Activated CD8-positive, alpha-beta T cell treated with anti-CD3 and anti-CD28 coated beads, Interleukin-2, amount 10 ng/mL, durations not matched to agents 7 days and 5 days (primary cell): ENCODE results near the gene BTN3A1. TPM values are rescaled to one million over a fixed set of nuclear protein-coding genes. Genes with fewer than 3 reads are reported as not detected.
"Not testable (repeated sequence)": the region's sequence is repeated elsewhere in the genome, so short reads cannot be mapped to it uniquely, and the experiment has no call there.

ENCODE experiments used
- ATAC-seq: fragments of 150-1000 bp; cut with Tn5 transposase; one replicate; pipeline ENCODE4 v1.10.0; 2021; ENCODE audit warnings: moderate library complexity
- CTCF ChIA-PET: fragments of 350-600 bp; sonication (Branson Sonifier 250); formaldehyde crosslinking; loops from one replicate; lab custom pipeline; 2021; ENCODE audit warnings: antibody characterized with exemption; lab: Charles Lee
- POLR2A ChIA-PET: fragments of 350-600 bp; sonication (Branson Sonifier 250); formaldehyde crosslinking; loops from one replicate; lab custom pipeline; 2021; ENCODE audit warnings: antibody characterized with exemption; lab: Charles Lee
- DNase-seq: peaks from one replicate; pipeline ENCODE4 v3.0.0-alpha.2; 2020
- H3K27ac Mint-ChIP-seq: one replicate; pipeline ENCODE4 v1.8.0; 2021; ENCODE audit warnings: mild to moderate bottlenecking, mixed read lengths
- H3K27me3 Mint-ChIP-seq: one replicate; pipeline ENCODE4 v1.8.0; 2021; ENCODE audit warnings: low read depth, mixed read lengths
- H3K36me3 Mint-ChIP-seq: one replicate; pipeline ENCODE4 v1.8.0; 2021; ENCODE audit warnings: low read depth, mixed read lengths
- H3K4me1 Mint-ChIP-seq: one replicate; pipeline ENCODE4 v1.8.0; 2021; ENCODE audit warnings: low read depth, mixed read lengths
- H3K4me3 Mint-ChIP-seq: one replicate; pipeline ENCODE4 v1.8.0; 2021; ENCODE audit warnings: mild to moderate bottlenecking, mixed read lengths
- H3K9me3 Mint-ChIP-seq: one replicate; pipeline ENCODE4 v1.8.0; 2022; ENCODE audit warnings: mixed read lengths; ENCODE audit not compliant: insufficient read depth
- total RNA-seq, 2 experiments: library from RNA; stranded (reverse); gene quantifications; one replicate each; pipeline ENCODE4 v1.2.3, GENCODE V29; 2021

BTN3A1 gene
- total RNA-seq = 10 to 100 TPM; 45.6 to 47.9 TPM

DNA sequence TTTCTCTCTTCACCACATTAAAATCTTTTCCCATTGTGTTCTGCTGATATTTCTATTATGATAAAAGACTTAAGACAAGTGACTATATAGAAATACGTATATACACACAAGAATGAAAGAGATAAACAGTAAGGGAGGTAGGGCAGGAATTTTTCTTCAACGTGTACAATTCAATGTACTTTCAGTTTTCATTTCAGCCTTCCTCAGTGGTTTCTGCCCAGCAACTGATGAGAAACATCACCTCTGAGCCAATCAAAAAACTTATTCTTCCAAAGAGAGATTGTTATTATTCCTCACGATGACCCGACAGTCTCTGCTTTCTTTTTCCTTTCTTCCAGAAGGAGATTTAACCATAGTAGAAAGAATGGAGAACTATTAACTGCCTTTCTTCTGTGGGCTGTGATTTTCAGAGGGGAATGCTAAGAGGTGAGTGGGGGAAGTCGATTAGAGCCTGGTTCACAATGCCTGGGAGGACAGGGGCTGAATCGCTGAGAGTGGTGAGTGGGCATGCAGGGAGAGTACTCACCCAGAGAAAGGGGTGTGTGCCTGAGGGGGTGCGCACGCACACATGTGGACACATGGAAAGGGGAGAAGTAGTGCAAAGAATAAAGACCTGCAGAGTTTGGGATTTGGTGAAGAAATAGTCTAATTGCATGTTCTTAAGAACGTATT, at the start of gene BTN3A1:
BTN3A1 (plus strand) TSS at position 289 of the 672 bp plus-strand sequence. CDS start 3,289 bp downstream, outside the sequence.
- Mint-ChIP-seq H3K27me3 (no peaks in the 10 kb centered on the region), H3K4me3 (peak within 1 kb of the TSS; percentile 98), H3K36me3 (peaks cover 37% of the 10 kb centered on the region), H3K27ac (peak within 1 kb of the TSS; percentile 97), H3K4me1 (peaks cover 50% of the 10 kb centered on the region), H3K9me3 (no peaks in the 10 kb centered on the region)
- peak; percentile 93 for ATAC-seq
- DNase-seq = peak; percentile 77
- ChIA-PET CTCF (interaction anchor here (0.9 kb wide), 1 partner anchor 65 kb away, joined by 3 read pairs; no protein-coding TSS in a partner anchor), POLR2A (no interaction called here)

DNA sequence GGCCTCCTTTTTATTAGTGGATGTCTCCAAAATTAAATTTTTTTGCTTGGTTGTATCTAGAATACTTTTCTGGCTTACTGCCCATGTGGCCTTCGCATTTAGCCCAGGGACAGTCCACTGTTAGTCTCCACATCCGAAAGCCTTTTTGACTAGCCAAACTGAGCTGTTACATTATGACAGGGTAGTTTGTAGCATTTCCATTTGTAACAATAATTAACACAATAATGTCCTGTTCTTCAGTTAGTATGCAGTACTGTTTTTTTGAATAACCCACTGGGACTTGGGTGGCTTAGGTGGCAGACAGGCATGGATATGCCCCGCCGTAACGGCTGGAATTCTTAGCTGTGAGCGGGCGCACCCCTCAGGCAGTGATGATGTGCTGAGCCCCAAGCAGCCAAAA, 49.8 kb upstream of the BTN3A1 start:
- H3K9me3 Mint-ChIP-seq = no peaks in the 10 kb centered on the region
- ChIA-PET POLR2A (no interaction called here), CTCF (interaction anchor here (1.0 to 1.2 kb wide), 2 partner anchors 11 to 16 kb away, joined by 3 to 6 read pairs; no protein-coding TSS in a partner anchor)
- H3K4me3 Mint-ChIP-seq = no peak overlapping the region
- no peaks in the 10 kb centered on the region for H3K36me3 Mint-ChIP-seq
- no peak overlapping the region for H3K27ac Mint-ChIP-seq
- H3K27me3 Mint-ChIP-seq = peaks cover 2% of the 10 kb centered on the region
- DNase-seq (no peak), ATAC-seq (no peak)
- no peaks in the 10 kb centered on the region for H3K4me1 Mint-ChIP-seq

DNA sequence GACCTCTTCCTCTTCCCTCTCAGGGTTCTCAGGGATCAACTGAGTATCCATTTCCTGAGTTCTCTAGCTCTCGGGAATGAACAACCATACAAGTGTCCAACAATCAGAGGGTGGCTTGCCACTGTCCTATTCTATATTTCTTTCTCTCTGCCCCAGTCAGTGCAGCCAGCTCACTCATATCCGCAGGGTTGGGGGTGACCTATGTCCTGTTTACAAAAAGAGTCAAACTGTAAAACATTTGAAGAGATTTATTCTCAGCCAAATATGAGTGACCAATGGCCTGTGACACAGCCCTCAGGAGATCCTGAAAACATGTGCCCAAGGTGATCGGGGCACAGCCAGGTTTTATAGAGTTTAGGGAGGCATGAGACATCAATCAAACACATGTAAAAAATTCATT, 47.9 kb upstream of the BTN3A1 start:
- ATAC-seq = no peak
- no peaks in the 10 kb centered on the region for H3K36me3 Mint-ChIP-seq
- POLR2A ChIA-PET = interaction anchor here (1.0 to 1.1 kb wide), 2 partner anchors 8 to 120 kb away, joined by 3 read pairs; no protein-coding TSS in a partner anchor
- no peak for DNase-seq
- H3K27me3 Mint-ChIP-seq = peaks cover 2% of the 10 kb centered on the region
- CTCF ChIA-PET = interaction anchor here (2.5 kb wide), 1 partner anchor 13 kb away, joined by 13 read pairs; no protein-coding TSS in a partner anchor
- H3K4me1 Mint-ChIP-seq = peaks cover 9% of the 10 kb centered on the region
- no peaks in the 10 kb centered on the region for H3K9me3 Mint-ChIP-seq
- H3K4me3 Mint-ChIP-seq = no peak overlapping the region
- H3K27ac Mint-ChIP-seq = no peak overlapping the region

DNA sequence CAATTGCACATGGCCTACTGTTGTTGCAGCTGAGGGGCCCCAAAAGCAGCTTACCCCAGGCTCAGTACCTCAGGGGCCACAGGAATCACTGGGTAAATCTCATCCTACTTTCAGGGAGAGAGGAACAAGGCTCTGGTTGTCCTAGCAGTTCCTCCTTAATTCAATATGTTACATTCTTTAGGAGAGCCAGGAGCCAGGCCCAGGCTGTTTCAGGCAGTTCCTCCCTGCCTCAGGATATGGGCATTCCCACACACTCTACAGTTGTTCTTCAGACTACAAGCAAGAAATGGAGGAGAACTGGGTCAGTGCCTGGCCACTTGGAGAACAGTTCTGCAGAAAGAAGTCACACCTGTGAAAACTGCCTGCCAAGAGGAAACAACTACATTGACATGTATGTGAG, 46.7 kb upstream of the BTN3A1 start:
- CTCF ChIA-PET = interaction anchor here (2.5 kb wide), 1 partner anchor 14 kb away, joined by 13 read pairs; no protein-coding TSS in a partner anchor
- Mint-ChIP-seq H3K4me3 (no peak overlapping the region), H3K4me1 (peaks cover 13% of the 10 kb centered on the region), H3K9me3 (no peaks in the 10 kb centered on the region), H3K36me3 (no peaks in the 10 kb centered on the region), H3K27me3 (peaks cover 2% of the 10 kb centered on the region), H3K27ac (no peak overlapping the region)
- POLR2A ChIA-PET = no interaction called here
- no peak for DNase-seq
- no peak for ATAC-seq

DNA sequence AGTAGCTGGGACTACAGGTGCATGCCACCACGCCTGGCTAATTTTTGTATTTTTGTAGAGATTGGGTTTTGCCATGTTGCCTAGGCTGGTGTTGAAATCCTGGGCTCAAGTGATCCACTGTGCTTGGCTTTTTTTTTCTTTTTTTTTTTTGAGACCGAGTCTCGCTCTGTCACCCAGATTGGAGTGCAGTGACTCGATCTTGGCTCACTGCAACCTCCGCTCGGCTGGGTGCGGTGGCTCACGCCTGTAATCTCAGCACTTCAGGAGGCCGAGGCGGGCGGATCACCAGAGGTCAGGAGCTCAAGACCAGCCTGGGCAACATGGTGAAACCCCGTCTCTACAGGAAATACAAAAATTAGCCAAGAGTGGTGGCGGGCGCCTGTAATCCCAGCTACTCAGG, 44.5 kb upstream of the BTN3A1 start:
- H3K27me3 Mint-ChIP-seq, H3K4me3 Mint-ChIP-seq, DNase-seq, H3K36me3 Mint-ChIP-seq, POLR2A ChIA-PET, ATAC-seq, H3K27ac Mint-ChIP-seq, H3K9me3 Mint-ChIP-seq: not testable (repeated sequence)
- peaks cover 33% of the 10 kb centered on the region for H3K4me1 Mint-ChIP-seq
- CTCF ChIA-PET = interaction anchor here (1.3 to 1.4 kb wide), 2 partner anchors 9 to 16 kb away, joined by 3 read pairs; no protein-coding TSS in a partner anchor

DNA sequence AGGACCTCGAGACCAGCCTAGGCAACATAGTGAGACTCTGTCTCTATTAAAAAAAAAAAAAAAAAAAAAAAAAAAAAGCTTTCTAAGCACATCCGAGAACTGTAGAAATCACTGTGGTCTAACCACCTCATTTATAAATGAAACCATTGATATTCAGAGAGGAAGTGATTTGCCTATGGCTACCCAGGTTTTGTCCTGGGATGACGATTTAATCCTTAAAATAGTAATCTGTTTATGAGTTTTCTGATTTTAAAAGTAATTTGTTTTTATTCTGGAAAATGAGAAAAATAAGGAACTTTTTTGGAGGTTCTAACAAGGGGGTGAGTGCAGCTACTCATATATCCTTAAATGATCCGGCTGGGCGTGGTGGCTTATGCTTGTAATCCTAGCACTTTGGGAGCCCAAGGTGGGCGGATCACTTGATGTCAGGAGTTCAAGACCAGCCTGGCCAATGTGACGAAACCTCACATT, 43.5 kb upstream of the BTN3A1 start:
- H3K4me3 Mint-ChIP-seq = no peak overlapping the region
- ATAC-seq (no peak), DNase-seq (no peak)
- ChIA-PET POLR2A (interaction anchor here (0.8 kb wide), 1 partner anchor 116 kb away, joined by 3 read pairs; no protein-coding TSS in a partner anchor), CTCF (interaction anchor here (1.3 to 1.4 kb wide), 2 partner anchors 8 to 17 kb away, joined by 3 read pairs; no protein-coding TSS in a partner anchor)
- H3K36me3 Mint-ChIP-seq = peaks cover 2% of the 10 kb centered on the region
- no peaks in the 10 kb centered on the region for H3K9me3 Mint-ChIP-seq
- H3K4me1 Mint-ChIP-seq = peaks cover 39% of the 10 kb centered on the region
- peaks cover 2% of the 10 kb centered on the region for H3K27me3 Mint-ChIP-seq
- no peak overlapping the region for H3K27ac Mint-ChIP-seq

DNA sequence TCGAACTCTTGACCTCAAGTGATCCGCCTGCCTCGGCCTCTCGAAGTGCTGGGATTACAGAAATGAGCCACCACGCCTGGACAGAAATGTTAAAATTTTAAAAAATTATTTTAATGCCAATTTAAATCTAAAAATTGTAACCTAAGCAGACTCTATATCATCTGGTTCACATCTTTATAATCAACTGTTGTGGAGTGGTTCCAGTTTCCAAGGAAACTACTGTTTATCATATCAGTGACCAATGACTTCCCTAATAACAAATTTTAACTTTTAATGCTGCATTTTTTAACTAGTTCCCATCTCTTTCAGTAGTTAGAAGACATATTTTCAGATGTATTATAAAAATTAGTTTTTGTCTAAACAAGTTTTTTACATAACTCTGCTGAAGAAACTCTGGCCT, 42.3 kb upstream of the BTN3A1 start:
- Mint-ChIP-seq H3K27ac (no peak overlapping the region), H3K9me3 (no peaks in the 10 kb centered on the region), H3K4me3 (no peak overlapping the region), H3K36me3 (peaks cover 2% of the 10 kb centered on the region), H3K27me3 (no peaks in the 10 kb centered on the region), H3K4me1 (peaks cover 47% of the 10 kb centered on the region)
- ATAC-seq (no peak), DNase-seq (no peak)
- POLR2A ChIA-PET = no interaction called here
- CTCF ChIA-PET = no interaction called here

DNA sequence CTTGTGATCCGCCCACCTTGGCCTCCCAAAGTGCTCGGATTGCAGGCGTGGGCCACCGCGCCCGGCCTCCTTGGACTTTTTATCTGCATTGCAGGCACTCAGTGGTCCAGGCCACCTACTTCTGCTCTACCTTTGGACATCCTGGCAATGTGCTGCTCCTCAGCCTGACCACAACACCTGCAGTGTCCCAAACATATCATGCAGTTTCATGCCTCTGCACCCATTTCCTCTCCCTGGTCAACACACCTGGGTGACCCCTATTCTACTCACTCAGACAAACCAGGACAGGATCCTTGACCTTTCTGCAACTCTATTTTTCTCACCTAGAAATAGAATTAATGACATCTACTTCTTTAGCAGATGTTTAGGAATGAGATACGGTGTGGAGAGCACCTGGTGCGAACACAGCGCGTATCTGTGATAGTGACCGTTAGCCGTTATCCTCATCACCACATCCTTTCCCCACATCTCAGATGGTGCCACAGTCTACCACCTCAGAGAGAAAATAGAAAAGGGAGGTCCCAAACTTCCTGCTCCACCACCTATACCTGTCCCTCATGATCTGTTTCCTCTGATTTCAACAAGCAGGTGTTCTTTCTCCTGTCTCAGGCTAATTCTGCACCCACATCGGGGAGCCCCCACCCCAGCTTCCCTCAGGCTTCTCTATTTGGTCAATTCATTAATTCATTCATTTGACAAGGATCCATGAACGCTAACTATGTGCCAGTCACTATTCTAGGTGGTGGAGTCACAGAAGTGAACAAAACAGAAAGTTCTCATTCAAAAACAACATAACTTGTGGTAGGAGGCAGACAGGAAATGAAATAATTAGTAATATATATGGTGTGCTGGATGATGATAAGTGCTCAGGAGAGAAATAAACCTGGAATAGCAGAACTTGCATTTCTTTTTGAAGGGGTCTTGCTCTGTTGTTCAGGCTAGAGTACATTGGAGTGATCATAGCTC, 41.3 kb upstream of the BTN3A1 start:
- DNase-seq (peak; percentile 33), ATAC-seq (no peak)
- Mint-ChIP-seq H3K4me1 (peaks cover 47% of the 10 kb centered on the region), H3K36me3 (peaks cover 2% of the 10 kb centered on the region), H3K9me3 (no peaks in the 10 kb centered on the region), H3K27me3 (no peaks in the 10 kb centered on the region), H3K27ac (peak overlapping the region; percentile 80), H3K4me3 (peak overlapping the region; percentile 21)
- CTCF ChIA-PET = no interaction called here
- POLR2A ChIA-PET = no interaction called here

DNA sequence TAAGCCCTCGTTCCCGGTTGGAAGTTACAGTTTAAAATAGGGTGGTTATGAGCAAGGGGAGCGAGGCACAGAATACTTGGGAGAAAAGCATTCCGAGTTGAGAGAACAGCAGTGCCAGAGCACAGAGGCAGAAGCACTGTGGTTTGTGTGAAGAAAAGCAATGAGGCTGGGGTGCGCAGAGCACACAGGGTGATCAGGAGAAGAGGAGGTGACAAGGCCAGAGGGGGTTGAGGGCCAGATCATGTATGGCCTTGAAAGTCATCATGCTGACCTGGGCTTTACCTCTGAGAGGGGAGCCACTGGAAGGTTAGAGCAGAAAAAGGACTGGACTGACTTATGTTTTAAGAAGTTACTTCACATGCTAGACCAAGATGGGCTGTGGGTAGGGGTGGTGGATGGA, 40.5 kb upstream of the BTN3A1 start:
- H3K4me1 Mint-ChIP-seq = peaks cover 49% of the 10 kb centered on the region
- H3K27ac Mint-ChIP-seq = peak overlapping the region; percentile 80
- H3K36me3 Mint-ChIP-seq = peaks cover 4% of the 10 kb centered on the region
- no peaks in the 10 kb centered on the region for H3K27me3 Mint-ChIP-seq
- DNase-seq (no peak), ATAC-seq (no peak)
- no peaks in the 10 kb centered on the region for H3K9me3 Mint-ChIP-seq
- ChIA-PET CTCF (no interaction called here), POLR2A (interaction anchor here (0.6 kb wide), 1 partner anchor 113 kb away, joined by 3 read pairs; no protein-coding TSS in a partner anchor)
- no peak overlapping the region for H3K4me3 Mint-ChIP-seq

DNA sequence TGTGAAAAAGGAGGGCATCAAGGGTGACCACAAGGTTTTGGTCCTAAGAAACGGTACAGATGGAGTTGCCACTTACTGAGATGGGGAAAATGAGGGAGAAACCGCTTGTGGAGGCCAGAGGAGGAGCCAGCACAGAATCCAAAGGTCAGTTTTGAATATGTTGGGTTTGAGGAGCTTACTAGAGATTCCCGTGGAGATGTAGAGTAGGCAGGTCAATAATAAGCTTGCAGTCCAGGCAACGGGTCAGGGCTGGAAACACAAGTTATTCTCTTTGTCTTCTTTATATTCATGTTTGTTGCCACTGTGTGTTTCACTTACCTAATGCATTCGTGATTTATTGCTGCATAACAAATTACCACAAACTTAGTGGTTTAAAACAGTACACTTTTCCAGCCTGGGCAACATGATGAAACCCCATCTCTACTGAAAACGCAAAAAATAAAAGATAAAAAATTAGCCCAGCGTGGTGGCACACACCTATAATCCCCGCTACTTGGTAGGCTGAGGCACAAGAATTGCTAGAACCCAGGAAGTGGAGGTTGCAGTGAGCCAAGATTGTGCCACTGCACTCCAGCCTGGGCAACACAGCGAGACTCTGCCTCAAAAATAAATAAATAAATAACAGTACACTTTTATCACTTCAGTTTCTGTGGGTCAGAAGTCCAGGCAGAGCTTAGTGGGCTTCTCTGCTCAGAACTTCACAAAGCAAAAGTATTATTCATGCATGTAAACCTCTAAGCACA, 39.8 kb upstream of the BTN3A1 start:
- ATAC-seq = no peak
- Mint-ChIP-seq H3K4me3 (no peak overlapping the region), H3K4me1 (peaks cover 55% of the 10 kb centered on the region), H3K27me3 (no peaks in the 10 kb centered on the region), H3K27ac (peak overlapping the region; percentile 80), H3K9me3 (no peaks in the 10 kb centered on the region), H3K36me3 (peaks cover 9% of the 10 kb centered on the region)
- ChIA-PET POLR2A (interaction anchor here (0.6 to 2.2 kb wide), 5 partner anchors 78 to 175 kb away, joined by 3 to 6 read pairs (median 3); a partner anchor contains a TSS), CTCF (interaction anchor here (0.9 to 1.3 kb wide), 2 partner anchors 40 to 172 kb away, joined by 3 to 4 read pairs; no protein-coding TSS in a partner anchor)
- DNase-seq = no peak

DNA sequence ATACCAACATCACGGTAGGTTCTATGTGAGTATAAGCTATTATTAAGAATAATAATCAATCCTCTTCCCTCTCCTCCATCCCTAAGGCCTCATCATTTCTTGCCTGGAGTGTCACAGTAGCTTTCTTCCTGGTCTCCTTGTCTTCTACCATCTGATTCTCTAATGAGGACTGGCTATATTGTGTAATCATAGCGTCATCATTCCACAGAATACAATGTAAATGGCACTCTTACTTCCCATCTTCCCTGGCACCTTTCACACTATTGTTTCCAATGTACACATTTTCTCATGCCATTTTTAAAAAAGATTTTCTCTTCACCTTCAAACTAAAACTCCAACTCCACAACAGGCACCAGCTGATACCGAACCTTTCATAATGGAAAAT, 39.2 kb upstream of the BTN3A1 start:
- Mint-ChIP-seq H3K27me3 (no peaks in the 10 kb centered on the region), H3K4me3 (no peak overlapping the region), H3K36me3 (peaks cover 13% of the 10 kb centered on the region), H3K27ac (no peak overlapping the region), H3K4me1 (peaks cover 59% of the 10 kb centered on the region), H3K9me3 (no peaks in the 10 kb centered on the region)
- DNase-seq = no peak
- no peak for ATAC-seq
- ChIA-PET POLR2A (interaction anchor here (0.9 to 2.2 kb wide), 5 partner anchors 78 to 206 kb away, joined by 3 to 6 read pairs (median 4); a partner anchor contains a TSS), CTCF (interaction anchor here (0.9 to 2.0 kb wide), 3 partner anchors 21 to 171 kb away, joined by 3 to 9 read pairs (median 4); no protein-coding TSS in a partner anchor)
